ENCODE results near the gene CFAP97. TPM values are rescaled to one million over a fixed set of nuclear protein-coding genes. Genes with fewer than 3 reads are reported as not detected.

The CFAP97 gene
- total RNA-seq, 1 donor from 2014 or later: 54.0 TPM

DNA sequence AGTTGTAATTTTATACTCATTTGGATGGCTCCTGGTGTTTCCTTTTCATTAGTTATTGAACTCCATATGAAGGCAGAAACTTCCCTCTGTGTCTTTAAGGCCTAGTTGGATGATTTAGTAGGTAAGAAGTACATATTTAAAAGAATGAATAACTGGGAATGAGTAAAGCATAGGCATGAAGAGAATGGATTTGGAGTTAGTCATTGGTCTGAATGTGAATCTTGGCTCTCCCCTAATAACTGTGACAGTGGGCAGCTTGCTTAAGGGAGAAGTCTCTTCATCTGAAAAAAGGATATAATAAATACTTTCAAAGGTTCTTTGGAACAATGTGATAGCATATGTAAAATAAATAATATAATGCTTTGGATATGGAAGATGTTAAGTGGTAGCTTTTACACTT is 18.8 kb upstream of the CFAP97 start:
- TF ChIP-seq, protein P1, sequence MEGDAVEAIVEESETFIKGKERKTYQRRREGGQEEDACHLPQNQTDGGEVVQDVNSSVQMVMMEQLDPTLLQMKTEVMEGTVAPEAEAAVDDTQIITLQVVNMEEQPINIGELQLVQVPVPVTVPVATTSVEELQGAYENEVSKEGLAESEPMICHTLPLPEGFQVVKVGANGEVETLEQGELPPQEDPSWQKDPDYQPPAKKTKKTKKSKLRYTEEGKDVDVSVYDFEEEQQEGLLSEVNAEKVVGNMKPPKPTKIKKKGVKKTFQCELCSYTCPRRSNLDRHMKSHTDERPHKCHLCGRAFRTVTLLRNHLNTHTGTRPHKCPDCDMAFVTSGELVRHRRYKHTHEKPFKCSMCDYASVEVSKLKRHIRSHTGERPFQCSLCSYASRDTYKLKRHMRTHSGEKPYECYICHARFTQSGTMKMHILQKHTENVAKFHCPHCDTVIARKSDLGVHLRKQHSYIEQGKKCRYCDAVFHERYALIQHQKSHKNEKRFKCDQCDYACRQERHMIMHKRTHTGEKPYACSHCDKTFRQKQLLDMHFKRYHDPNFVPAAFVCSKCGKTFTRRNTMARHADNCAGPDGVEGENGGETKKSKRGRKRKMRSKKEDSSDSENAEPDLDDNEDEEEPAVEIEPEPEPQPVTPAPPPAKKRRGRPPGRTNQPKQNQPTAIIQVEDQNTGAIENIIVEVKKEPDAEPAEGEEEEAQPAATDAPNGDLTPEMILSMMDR (IDR thresholded peaks at IDR 0.05): no peak
- DNase-seq (ENCODE audit: extremely low spot score, unreplicated experiment): no peak
- Mint-ChIP-seq H3K9me3 (ENCODE audit: unreplicated experiment) (no peaks in the 10 kb centered on the region), H3K4me1 (ENCODE audit: unreplicated experiment) (peaks cover 35% of the 10 kb centered on the region), H3K27me3 (ENCODE audit: unreplicated experiment) (no peaks in the 10 kb centered on the region), H3K4me3 (ENCODE audit: unreplicated experiment) (no peak overlapping the region), H3K36me3 (ENCODE audit: unreplicated experiment) (no peaks in the 10 kb centered on the region), H3K27ac (ENCODE audit: unreplicated experiment) (no peak overlapping the region)

DNA sequence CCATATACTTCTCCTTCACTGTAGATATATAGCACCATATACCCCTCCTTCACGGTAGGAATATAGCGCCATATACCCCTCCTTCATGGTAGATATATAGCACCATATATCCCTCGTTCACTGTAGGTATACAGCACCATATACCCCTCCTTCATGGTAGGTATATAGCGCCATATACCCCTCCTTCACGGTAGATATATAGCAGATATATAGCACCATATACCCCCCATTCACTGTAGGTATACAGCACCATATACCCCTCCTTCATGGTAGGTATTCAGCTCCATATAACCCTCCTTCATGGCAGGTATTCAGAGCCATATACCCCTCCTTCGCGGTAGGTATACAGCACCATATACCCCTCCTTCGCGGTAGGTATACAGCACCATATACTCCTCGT is 18.1 kb upstream of the CFAP97 start:
- no peak for DNase-seq (ENCODE audit: extremely low spot score, unreplicated experiment)
- H3K4me1 Mint-ChIP-seq (ENCODE audit: unreplicated experiment): peaks cover 35% of the 10 kb centered on the region
- no peak overlapping the region for H3K27ac Mint-ChIP-seq (ENCODE audit: unreplicated experiment)
- no peaks in the 10 kb centered on the region for H3K9me3 Mint-ChIP-seq (ENCODE audit: unreplicated experiment)
- H3K4me3 Mint-ChIP-seq (ENCODE audit: unreplicated experiment): no peak overlapping the region
- TF ChIP-seq, protein P1 (IDR thresholded peaks at IDR 0.05): no peak
- no peaks in the 10 kb centered on the region for H3K36me3 Mint-ChIP-seq (ENCODE audit: unreplicated experiment)
- no peaks in the 10 kb centered on the region for H3K27me3 Mint-ChIP-seq (ENCODE audit: unreplicated experiment)

DNA sequence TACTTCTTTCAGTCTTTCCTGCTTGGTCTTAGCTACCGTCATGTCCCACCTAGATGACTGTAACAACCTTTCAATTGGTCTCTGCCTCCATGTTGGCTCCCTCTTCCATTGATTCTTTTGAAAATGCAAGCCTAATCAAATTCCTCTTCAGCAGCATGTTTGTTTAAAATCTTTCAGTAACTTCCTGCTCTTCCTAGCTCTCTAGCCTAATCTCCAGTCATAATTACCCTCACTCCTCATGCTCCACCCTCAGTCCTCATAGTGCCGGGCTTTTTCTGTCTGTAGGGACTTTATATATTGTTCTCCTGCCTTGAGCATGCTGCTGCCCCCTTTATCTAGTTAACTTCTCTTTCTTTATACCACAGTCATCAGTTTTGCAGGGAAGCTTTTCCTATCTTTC is 17.7 kb upstream of the CFAP97 start:
- no peak overlapping the region for H3K4me3 Mint-ChIP-seq (ENCODE audit: unreplicated experiment)
- no peaks in the 10 kb centered on the region for H3K27me3 Mint-ChIP-seq (ENCODE audit: unreplicated experiment)
- peak overlapping the region; percentile 36 for H3K27ac Mint-ChIP-seq (ENCODE audit: unreplicated experiment)
- H3K36me3 Mint-ChIP-seq (ENCODE audit: unreplicated experiment): no peaks in the 10 kb centered on the region
- TF ChIP-seq, protein P1 (IDR thresholded peaks at IDR 0.05): no peak
- peaks cover 33% of the 10 kb centered on the region for H3K4me1 Mint-ChIP-seq (ENCODE audit: unreplicated experiment)
- H3K9me3 Mint-ChIP-seq (ENCODE audit: unreplicated experiment): no peaks in the 10 kb centered on the region
- DNase-seq (ENCODE audit: extremely low spot score, unreplicated experiment): no peak

DNA sequence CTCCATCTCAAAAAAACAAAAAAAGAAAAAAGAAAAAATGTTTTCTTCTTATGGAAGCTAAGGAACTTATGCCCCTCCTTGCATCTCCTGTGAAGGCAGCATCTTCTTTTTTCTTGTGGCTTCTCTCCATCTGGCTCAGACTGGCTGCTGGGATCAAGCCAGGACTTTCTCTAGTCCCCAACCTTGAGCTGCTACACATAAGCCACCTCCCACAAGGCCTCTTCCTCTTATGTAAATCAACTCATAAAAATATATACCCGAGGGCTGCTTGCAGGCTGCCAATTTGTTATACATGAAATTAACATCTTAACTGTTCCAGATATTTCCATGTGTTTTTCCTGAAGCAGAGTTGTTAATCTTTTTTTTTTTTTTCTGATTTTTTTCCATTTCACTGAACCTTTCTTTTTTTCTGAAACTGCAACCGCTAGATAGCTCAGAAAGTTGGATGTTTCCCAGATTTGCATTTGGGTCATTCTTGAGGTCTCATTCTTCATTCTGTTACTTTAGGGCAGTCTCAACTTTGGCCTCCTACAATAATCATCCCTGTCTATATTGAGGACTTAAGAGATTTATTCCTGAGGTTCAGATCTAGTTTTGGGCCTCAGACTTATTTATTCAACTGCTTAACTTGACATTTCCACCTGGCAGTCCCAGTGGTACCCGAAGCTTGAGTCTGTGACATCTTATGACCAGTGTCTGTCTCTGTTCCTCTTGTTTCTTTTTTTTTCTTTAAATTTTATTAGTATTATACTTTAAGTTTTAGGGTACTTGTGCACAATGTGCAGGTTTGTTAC is 15.9 kb upstream of the CFAP97 start:
- DNase-seq (ENCODE audit: extremely low spot score, unreplicated experiment): no peak
- H3K4me1 Mint-ChIP-seq (ENCODE audit: unreplicated experiment): peaks cover 35% of the 10 kb centered on the region
- no peaks in the 10 kb centered on the region for H3K27me3 Mint-ChIP-seq (ENCODE audit: unreplicated experiment)
- H3K27ac Mint-ChIP-seq (ENCODE audit: unreplicated experiment): peak overlapping the region; percentile 77
- TF ChIP-seq, protein P1 (IDR thresholded peaks at IDR 0.05): no peak
- H3K36me3 Mint-ChIP-seq (ENCODE audit: unreplicated experiment): no peaks in the 10 kb centered on the region
- H3K9me3 Mint-ChIP-seq (ENCODE audit: unreplicated experiment): no peaks in the 10 kb centered on the region
- no peak overlapping the region for H3K4me3 Mint-ChIP-seq (ENCODE audit: unreplicated experiment)

DNA sequence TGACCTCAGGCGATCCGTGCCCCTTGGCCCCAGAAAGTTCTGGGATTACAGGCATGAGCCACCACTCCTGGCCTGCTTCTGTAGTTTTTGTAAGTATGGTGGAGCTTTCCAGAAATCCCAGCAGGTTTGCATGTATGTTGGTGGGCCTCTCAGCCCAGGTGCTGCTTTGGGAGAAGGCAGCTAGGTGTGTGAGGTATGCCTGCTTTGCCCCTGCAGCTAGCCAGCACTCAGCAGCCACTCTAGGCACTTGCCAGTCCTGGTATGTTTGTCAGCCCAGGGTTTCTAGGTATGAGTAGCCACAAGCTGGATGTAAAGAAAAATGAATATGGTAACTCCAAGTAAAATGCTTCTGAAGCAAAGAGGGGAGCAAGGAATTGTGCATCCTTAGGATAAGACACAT is 14.5 kb upstream of the CFAP97 start:
- TF ChIP-seq, protein P1 (IDR thresholded peaks at IDR 0.05): no peak
- Mint-ChIP-seq H3K4me1 (ENCODE audit: unreplicated experiment) (peaks cover 42% of the 10 kb centered on the region), H3K27me3 (ENCODE audit: unreplicated experiment) (no peaks in the 10 kb centered on the region), H3K27ac (ENCODE audit: unreplicated experiment) (no peak overlapping the region), H3K4me3 (ENCODE audit: unreplicated experiment) (no peak overlapping the region), H3K9me3 (ENCODE audit: unreplicated experiment) (no peaks in the 10 kb centered on the region), H3K36me3 (ENCODE audit: unreplicated experiment) (no peaks in the 10 kb centered on the region)
- no peak for DNase-seq (ENCODE audit: extremely low spot score, unreplicated experiment)

Data from osteocyte (in vitro differentiated cells).